GM12892 (cell line): ENCODE data around the gene FXYD6.

Experiments
- POLR2A ChIP-seq: IDR thresholded peaks from 2 replicates; pipeline ENCODE4 v1.6.1; 2011; ENCODE audit warnings: low read depth, low read length, control low read depth
- POLR2AphosphoS5 ChIP-seq: IDR thresholded peaks from 2 replicates; pipeline ENCODE4 v1.6.1; 2011; ENCODE audit warnings: low read depth, low read length, control low read depth

- no peak for TF ChIP-seq POLR2A
- TF ChIP-seq POLR2AphosphoS5 = no peak
Observed at GRCh38 chr11:117839380-117839881, 37.0 kb downstream of the FXYD6 start.
